CD4-positive, alpha-beta T cell treated with Interleukin-17A for 4 hours (primary cell): ENCODE data around the gene GDNF.
"Not testable (repeated sequence)": the region's sequence is repeated elsewhere in the genome, so short reads cannot be mapped to it uniquely, and the experiment has no call there.

Experiments
- DNase-seq: peaks from one replicate; pipeline ENCODE4 v3.0.0-alpha.2; 2020; ENCODE audit warnings: mixed read lengths

GDNF gene

DNA sequence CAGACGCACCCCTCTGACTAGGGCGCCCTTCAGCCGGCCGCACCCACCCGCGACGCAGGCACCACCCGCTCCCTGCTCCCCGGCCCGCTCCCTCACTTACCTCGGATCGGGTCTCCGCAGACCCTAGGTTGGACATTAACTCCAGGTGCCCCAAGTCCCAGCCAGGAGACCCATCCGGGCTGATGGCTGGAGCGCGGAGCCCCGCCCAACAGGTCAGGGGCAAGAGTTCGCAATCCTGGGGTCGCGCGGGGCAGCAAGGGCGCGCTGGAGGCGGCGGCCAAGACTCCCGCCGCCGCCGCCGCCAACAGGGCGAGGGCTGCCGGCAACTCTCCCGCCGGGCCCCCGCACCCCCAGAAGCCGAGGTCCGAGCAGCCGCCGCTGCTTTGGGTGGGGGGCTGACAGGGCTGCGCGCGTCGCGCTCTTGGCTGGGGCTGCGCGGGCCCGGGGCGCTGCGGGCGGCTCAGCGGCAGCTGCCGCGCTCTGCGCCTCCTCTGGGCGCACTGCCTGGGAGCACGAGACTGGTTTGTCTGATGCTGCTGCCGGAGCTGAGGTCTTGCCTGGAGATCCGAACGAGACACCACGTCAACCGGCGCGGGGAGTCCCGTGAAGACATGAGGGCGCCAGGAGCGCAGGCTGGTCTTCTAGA is at the start of gene GDNF:
GDNF (minus strand) TSS at position 635 of the 646 bp plus-strand sequence. CDS start 5,245 bp downstream, outside the sequence.
- no peak for DNase-seq

DNA sequence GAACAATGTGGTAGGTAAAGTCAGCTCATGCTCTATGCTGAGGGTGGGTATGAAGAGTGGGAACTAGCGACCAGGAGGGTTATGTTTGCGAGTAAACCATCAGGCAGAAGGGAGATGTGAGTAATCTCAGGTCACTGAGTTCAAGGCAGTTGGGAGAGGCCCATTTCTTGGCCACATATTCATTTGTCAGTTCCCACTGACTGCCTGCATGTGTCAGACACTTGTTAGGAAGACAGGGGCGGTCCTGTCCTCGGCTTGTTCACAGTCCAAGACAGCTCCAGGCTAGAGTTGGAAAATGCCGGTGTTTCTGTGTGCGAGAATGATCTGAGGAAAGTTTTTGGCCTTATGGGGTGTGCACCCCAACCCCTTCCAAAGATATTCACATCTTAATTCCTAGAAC is 48.6 kb upstream of the GDNF start:
- DNase-seq: no peak

GRCh38 chr5:37886242-37886905 is 46.5 kb upstream of the GDNF start:
- DNase-seq: no peak

DNA sequence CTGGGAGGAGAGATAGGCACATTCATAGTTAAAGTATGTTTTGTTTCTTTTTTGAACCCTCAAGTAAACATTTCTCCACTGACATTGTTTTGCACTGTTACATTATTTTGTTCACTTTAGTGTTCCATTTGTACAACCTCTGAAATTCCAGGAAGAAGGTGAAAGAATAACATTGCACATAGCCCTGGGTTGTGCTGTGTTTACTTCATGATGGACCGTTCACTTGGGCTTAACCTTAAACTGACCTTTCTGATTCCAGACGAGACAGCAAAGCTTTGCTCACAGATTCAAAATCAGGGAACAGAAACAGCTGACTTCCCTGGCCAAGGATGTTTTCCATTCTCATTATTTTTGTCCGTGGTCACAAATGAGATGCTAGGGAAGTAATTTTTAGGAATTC is 42.8 kb upstream of the GDNF start:
- no peak for DNase-seq

DNA sequence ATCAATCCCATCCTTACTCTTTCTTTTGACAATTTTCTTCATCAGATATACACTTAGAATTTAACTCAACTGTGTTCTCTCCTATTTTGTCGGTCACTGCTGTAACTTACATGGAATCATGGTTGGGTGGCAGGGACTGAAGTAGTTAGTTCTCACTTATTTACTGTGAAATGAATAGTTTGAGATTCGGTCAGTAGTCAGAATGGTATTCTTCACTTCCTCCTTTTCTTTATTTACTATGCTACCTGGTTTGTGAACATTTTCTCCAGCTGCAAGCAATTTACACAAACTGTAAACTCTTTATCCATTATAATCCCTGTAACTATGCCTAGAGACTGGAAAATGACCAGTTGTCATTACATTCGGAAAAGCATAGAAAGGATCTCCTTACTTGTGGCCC is 41.5 kb upstream of the GDNF start:
- no peak for DNase-seq

GRCh38 chr5:37876943-37877342 is 37.1 kb upstream of the GDNF start:
- DNase-seq: no peak

- DNase-seq: no peak
These were observed 36.4 kb upstream of the GDNF start for GRCh38 chr5:37876245-37876644.

- no peak for DNase-seq
These were observed 35.4 kb upstream of the GDNF start for GRCh38 chr5:37875051-37875787.

- DNase-seq: no peak
These were observed 34.1 kb upstream of the GDNF start for GRCh38 chr5:37873988-37874387.

DNA sequence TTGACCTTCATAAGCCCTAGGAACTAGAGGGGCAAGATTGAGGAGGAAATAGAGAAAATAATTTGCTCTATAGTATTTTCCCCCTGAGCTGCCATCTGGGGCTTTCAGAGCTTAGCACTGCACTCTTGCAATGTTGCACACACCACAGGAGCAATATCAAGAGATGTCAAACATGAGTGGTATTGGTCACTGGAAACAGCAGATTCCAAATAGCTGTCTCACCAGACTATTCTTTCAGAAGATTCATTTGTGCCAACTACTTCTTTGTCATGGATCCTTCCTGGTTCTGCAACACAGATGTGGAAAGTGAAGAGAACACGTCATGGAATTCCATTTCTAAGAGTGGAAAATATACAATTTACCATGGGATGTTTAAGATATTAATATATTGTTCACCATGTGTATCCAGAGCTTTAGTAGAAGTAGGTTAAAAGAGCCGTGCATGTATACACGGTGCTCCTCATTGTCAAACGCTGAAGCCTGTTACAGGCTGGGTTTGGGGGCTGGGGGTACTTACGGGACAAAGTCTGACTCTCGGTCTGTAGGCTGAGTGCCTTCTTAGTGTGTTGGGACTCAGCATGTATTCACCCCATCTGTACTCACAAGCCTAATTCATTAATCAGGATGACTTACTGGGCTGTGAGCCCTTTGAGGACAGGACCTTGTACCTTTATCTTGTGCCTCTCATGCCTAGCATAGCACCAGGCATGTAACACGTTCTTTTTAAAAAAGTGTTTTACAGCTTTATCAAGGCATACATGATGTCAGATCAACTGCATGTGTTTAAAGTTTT is 31.4 kb upstream of the GDNF start:
- no peak for DNase-seq

DNA sequence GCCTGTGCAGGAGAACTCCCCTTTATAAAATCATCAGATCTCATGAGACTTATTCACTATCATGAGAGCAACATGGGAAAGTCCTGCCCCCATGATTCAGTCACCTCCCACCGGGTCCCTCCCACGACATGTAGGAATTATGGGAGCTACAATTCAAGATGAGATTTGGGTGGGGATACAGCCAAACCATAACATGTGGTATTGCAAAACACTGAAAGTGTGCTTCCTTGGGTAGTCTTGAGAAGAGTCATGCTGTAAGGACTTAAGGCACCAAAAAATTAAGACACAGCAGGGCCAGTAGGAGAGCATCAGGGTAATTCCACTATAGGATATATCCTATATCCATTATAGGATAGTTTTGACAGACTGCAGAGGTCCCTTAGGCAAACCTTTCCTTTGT is 29.4 kb upstream of the GDNF start:
- DNase-seq: no peak

- no peak for DNase-seq
These were observed 27.8 kb upstream of the GDNF start for GRCh38 chr5:37867654-37868053.

DNA sequence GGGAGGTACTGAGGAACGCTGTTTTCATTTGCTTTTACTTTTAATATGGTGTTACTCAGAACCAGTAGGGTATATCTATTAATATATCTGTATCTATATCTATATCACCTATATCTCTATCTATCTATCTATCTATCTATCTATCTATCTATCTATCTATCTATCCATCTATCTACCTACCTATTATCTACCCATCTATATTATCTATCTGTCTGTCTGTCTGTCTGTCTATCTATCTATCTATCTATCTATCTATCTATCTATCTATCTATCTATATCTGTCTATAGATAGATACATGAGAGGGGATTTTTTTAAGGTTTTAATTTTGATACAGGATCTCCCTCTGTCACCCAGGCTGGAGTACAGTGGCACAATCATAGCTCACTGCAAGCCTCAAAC is 23.1 kb upstream of the GDNF start:
- DNase-seq: not testable (repeated sequence)

DNA sequence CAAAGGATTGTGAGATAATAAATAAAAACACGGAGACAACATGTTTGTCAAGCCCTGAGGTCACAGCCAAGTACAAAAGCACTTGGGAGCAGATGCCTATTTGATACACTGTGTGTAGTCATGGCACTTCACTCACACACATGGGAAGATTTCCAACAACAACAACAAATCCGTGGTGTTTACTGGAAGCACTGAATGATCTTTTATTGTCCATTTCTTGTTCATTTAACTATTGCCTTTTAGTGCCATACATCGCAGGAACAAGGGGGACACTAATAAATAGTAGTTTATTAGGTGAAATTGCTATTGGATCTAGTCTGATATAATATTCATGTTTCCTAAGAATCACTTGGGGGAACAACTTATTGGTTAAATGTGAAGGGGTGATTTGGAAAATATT is 20.4 kb upstream of the GDNF start:
- DNase-seq: no peak

DNA sequence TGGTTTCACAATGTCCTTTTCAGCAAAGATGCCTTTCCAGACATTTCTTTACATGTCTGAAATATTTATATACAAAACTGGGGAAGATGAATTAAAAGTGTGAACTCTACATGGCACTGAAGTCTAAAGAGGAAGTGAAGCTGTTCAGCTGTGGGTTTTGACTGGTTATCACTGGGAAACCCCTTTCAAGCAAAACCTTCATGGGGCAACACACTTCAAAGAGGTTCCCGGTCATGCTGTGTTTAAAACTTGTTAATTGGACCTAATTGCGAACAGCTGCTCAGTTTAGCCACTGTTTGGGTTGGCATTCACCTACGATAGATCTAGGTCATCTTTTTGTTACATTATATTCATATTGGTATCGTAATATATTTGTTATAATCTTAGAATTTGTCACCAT is 20.0 kb upstream of the GDNF start:
- DNase-seq: no peak

DNA sequence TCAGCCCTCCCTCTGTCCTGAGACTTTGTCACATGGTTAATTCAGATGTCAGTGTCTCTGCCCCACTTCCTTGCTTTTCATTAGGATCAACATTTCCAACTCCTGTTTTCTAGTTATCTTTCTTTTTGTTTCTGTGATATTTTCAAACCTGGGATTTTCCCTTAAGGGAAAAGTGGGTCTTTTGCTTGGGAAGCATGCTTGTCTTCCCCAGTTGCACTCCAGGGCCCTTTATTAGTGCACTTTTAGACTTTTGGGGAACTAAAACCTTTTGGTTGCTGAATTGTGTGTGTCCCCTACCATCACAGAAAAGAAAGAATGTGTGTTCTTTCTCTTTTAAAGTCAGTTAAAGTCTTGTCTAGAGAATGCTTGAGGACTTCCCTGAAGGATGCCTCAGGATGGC is 18.4 kb upstream of the GDNF start:
- no peak for DNase-seq

- no peak for DNase-seq
These were observed 17.9 kb upstream of the GDNF start for GRCh38 chr5:37857696-37858095.

- DNase-seq: no peak
These were observed 15.6 kb upstream of the GDNF start for GRCh38 chr5:37855438-37855837.

DNA sequence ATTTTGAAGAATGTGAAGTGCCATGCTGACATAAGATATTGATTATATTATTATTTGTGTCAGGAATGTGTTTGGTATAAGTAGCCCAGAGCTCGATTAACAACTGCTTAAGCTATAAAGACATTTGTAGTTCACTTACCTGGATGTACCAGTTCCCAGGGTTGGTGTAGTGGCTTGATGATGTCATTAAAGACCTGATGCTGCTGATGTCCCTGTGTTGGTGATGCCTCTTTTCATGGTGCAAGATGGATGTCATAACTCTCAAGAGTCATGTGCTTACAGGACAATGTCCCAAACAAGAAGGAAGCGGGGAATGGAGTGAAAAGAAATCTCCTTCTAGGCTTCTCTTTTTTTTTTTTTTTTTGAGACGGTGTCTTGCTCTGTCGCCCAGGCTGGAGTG is 11.5 kb upstream of the GDNF start:
- DNase-seq: no peak

GRCh38 chr5:37850226-37850865 is 10.5 kb upstream of the GDNF start:
- no peak for DNase-seq

DNA sequence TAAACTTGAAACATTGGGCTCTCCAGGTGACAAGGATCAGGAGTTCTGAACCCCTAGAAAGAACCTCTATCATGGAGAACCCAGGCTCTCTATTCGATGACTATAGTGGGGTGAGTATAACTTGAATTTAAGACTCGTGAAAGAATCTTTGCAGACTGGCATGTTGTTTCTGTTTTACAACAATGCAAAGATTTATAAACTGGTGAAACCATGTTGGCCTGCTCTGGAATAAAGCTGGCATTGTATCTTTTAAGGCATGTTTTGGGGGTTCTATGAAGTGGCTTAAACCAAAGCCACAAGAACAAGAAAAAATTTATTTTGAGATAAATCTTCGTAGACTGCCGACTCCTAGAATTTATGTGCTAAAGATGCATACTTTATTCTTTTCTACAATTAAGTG is 9.8 kb upstream of the GDNF start:
- DNase-seq: no peak

DNA sequence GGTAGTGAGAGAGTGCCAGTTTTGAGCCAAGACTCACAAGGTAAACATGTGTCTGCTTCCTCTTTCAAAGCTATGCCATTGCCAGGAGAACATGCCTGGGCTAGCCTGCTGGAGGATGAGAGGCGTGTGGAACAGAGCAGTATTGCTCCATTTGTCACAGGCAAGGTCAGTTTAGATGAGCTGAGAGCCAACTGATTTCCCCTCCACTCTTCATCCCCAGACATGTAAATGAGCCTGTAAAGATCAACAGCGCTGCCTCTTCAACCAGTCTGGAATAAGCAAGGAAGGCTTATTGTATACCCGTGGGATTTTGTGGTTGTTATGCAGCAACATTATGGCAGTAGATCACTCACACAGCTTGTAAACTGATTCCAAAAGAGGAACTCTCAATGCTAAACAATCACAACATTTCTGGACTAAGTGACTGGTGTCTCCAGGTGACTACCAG is 8.2 kb upstream of the GDNF start:
- no peak for DNase-seq

DNA sequence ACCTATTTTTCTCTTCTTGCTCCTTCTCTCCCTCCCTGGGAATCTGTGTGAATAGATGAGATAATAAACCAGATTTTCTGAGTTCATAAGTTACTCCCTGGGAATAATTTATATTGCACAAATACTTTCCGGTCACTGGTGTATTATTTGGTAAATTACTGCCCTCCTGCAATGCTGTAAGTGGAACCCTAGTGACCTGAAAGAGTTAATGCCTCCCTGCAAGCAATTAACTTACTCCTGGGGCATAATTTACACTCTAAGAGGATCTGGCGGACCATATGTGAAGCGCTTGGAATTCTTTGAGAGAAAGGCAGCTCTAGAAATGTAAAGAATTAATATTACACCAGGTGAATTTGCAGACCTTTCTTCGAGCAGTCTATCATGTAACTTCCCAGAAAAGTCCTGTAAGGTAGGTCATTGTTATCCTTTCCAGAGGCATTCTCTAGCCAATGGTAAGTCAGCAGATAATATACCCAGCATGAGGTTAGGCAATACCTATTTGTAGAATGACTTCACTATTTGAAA is 7.0 kb upstream of the GDNF start:
- no peak for DNase-seq
